HepG2 (cell line): Measurements from ENCODE around the gene SYNM. TPM values are rescaled to one million over a fixed set of nuclear protein-coding genes. Genes with fewer than 3 reads are reported as not detected.

Source experiments
- AHR ChIP-seq: IDR thresholded peaks from 2 replicates; pipeline ENCODE4 v1.6.1; 2018; ENCODE audit warnings: missing genetic modification reagents, missing compliant biosample characterization
- BHLHE40 ChIP-seq: IDR thresholded peaks from 2 replicates; pipeline ENCODE4 v1.6.1; 2011; ENCODE audit warnings: low read length, improper control_type of control experiment
- DPF2 ChIP-seq: sonication (generic); formaldehyde crosslinking; IDR thresholded peaks from 2 replicates; pipeline ENCODE4 v1.4.0; 2020; ENCODE audit warnings: mild to moderate bottlenecking, low read depth, missing genetic modification reagents, borderline replicate concordance
- GABPB1 ChIP-seq: IDR thresholded peaks from 2 replicates; pipeline ENCODE4 v1.6.1; 2016; ENCODE audit warnings: mild to moderate bottlenecking, missing genetic modification reagents, moderate library complexity, missing compliant biosample characterization
- JUNB ChIP-seq: sonication (generic); formaldehyde crosslinking; IDR thresholded peaks from 2 replicates; pipeline ENCODE4 v1.8.0; 2022; ENCODE audit warnings: missing genetic modification reagents, mild to moderate bottlenecking, borderline replicate concordance
- MAFG ChIP-seq: sonication (generic); formaldehyde crosslinking; IDR thresholded peaks from 2 replicates; pipeline ENCODE4 v1.5.1; 2020; ENCODE audit warnings: mild to moderate bottlenecking, missing genetic modification reagents
- MAX ChIP-seq: IDR thresholded peaks from 2 replicates; pipeline ENCODE4 v1.6.1; 2012; ENCODE audit warnings: inconsistent platforms
- NCOA2 ChIP-seq: sonication (generic); formaldehyde crosslinking; IDR thresholded peaks from 2 replicates; pipeline ENCODE4 v1.8.0; 2022; ENCODE audit warnings: inconsistent platforms
- PPARG ChIP-seq: conservative IDR thresholded peaks from 2 replicates; pipeline ENCODE4 v1.6.1; 2016; ENCODE audit warnings: missing biosample characterization, missing genetic modification reagents
- SKI ChIP-seq: fragments of 450-650 bp; IDR thresholded peaks from one replicate; pipeline ENCODE4 v1.6.1; 2018; ENCODE audit warnings: mild to moderate bottlenecking; ENCODE audit not compliant: partially characterized antibody
- ZMYM3 ChIP-seq: sonication (generic); formaldehyde crosslinking; IDR thresholded peaks from 2 replicates; pipeline ENCODE4 v1.5.1; 2020; ENCODE audit warnings: mild to moderate bottlenecking, missing genetic modification reagents
- ZNF468 ChIP-seq: sonication (generic); formaldehyde crosslinking; IDR thresholded peaks from 2 replicates; pipeline ENCODE4 v1.8.0; 2022; ENCODE audit warnings: mild to moderate bottlenecking, moderate library complexity, missing genetic modification reagents
- ZNF546 ChIP-seq: sonication (generic); formaldehyde crosslinking; conservative IDR thresholded peaks from 2 replicates; pipeline ENCODE4 v1.8.1; 2023; ENCODE audit warnings: mild to moderate bottlenecking, missing genetic modification reagents
- ZNF768 ChIP-seq: sonication (generic); formaldehyde crosslinking; IDR thresholded peaks from 2 replicates; pipeline ENCODE4 v1.4.0; 2020; ENCODE audit warnings: missing genetic modification reagents
- polyA plus RNA-seq, 8 experiments: library from polyadenylated mRNA; depleted of rRNA in 3 of 8; stranded (reverse) in 7 of 8; unstranded in 1 of 8; fragments of >200 nt; fragmentation: Illumina TruSeq in 4 of 8; extraction: Trizol in 4 of 8; gene quantifications; 2 replicates each; pipeline versions ENCODE4 v1.2.1 to v1.2.3, GENCODE V29; 2011 to 2016; ENCODE audit warnings: low read depth in 4 of 8, missing spikeins in 1 of 8, mixed read lengths in 1 of 8; ENCODE audit not compliant: insufficient read depth in 1 of 8
- total RNA-seq, 5 experiments: library from RNA; depleted of rRNA; stranded (reverse); fragments of >200 nt; fragmentation: Illumina TruSeq; extraction: Trizol; gene quantifications; 2 replicates each; pipeline ENCODE4 v1.2.3, GENCODE V29; 2016; ENCODE audit warnings: low read depth in 1 of 5
- TF ChIP-seq, protein P1 (sequence below): sonication (generic); formaldehyde crosslinking; IDR thresholded peaks from 2 replicates; pipeline ENCODE4 v1.5.1; 2020; ENCODE audit warnings: missing genetic modification reagents, mild to moderate bottlenecking, borderline replicate concordance
- TF ChIP-seq, protein P2 (sequence below): sonication (generic); formaldehyde crosslinking; IDR thresholded peaks from 2 replicates; pipeline ENCODE4 v1.4.0; 2020; ENCODE audit warnings: low read depth, mild to moderate bottlenecking, missing genetic modification reagents
- TF ChIP-seq, protein P3 (sequence below): IDR thresholded peaks from 2 replicates; pipeline ENCODE4 v1.6.1; 2016; ENCODE audit warnings: low read depth, missing genetic modification reagents, missing compliant biosample characterization

The SYNM gene
- total and polyA plus RNA-seq, 2 of the 13 experiments (the other 11 are each of a cell fraction or from before 2014, with no cell fraction given): 1.1 to 3.7 TPM

- TF ChIP-seq AHR (CRISPR knock-in tag) (peak; percentile 47; the same call in 1 of the 2 replicates), ZNF468 (CRISPR knock-in tag) (no peak), JUNB (CRISPR knock-in tag) (no peak), BHLHE40 (no peak), MAFG (no peak), DPF2 (CRISPR knock-in tag) (no peak), PPARG (CRISPR knock-in tag) (no peak), ZNF546 (CRISPR knock-in tag) (no peak; the same call in 1 of the 2 replicates), SKI (peak; percentile 95), ZMYM3 (CRISPR knock-in tag) (no peak), GABPB1 (peak; percentile 55; the same call in 1 of the 2 replicates), ZNF768 (CRISPR knock-in tag) (no peak; the same call in 1 of the 2 replicates), NCOA2 (CRISPR knock-in tag) (no peak; the same call in 1 of the 2 replicates), MAX (peak; percentile 90)
- TF ChIP-seq, protein P1, sequence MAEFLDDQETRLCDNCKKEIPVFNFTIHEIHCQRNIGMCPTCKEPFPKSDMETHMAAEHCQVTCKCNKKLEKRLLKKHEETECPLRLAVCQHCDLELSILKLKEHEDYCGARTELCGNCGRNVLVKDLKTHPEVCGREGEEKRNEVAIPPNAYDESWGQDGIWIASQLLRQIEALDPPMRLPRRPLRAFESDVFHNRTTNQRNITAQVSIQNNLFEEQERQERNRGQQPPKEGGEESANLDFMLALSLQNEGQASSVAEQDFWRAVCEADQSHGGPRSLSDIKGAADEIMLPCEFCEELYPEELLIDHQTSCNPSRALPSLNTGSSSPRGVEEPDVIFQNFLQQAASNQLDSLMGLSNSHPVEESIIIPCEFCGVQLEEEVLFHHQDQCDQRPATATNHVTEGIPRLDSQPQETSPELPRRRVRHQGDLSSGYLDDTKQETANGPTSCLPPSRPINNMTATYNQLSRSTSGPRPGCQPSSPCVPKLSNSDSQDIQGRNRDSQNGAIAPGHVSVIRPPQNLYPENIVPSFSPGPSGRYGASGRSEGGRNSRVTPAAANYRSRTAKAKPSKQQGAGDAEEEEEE: no peak
- TF ChIP-seq, protein P2, sequence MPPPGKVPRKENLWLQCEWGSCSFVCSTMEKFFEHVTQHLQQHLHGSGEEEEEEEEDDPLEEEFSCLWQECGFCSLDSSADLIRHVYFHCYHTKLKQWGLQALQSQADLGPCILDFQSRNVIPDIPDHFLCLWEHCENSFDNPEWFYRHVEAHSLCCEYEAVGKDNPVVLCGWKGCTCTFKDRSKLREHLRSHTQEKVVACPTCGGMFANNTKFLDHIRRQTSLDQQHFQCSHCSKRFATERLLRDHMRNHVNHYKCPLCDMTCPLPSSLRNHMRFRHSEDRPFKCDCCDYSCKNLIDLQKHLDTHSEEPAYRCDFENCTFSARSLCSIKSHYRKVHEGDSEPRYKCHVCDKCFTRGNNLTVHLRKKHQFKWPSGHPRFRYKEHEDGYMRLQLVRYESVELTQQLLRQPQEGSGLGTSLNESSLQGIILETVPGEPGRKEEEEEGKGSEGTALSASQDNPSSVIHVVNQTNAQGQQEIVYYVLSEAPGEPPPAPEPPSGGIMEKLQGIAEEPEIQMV (CRISPR knock-in tag): peak; percentile 78
- TF ChIP-seq, protein P3, sequence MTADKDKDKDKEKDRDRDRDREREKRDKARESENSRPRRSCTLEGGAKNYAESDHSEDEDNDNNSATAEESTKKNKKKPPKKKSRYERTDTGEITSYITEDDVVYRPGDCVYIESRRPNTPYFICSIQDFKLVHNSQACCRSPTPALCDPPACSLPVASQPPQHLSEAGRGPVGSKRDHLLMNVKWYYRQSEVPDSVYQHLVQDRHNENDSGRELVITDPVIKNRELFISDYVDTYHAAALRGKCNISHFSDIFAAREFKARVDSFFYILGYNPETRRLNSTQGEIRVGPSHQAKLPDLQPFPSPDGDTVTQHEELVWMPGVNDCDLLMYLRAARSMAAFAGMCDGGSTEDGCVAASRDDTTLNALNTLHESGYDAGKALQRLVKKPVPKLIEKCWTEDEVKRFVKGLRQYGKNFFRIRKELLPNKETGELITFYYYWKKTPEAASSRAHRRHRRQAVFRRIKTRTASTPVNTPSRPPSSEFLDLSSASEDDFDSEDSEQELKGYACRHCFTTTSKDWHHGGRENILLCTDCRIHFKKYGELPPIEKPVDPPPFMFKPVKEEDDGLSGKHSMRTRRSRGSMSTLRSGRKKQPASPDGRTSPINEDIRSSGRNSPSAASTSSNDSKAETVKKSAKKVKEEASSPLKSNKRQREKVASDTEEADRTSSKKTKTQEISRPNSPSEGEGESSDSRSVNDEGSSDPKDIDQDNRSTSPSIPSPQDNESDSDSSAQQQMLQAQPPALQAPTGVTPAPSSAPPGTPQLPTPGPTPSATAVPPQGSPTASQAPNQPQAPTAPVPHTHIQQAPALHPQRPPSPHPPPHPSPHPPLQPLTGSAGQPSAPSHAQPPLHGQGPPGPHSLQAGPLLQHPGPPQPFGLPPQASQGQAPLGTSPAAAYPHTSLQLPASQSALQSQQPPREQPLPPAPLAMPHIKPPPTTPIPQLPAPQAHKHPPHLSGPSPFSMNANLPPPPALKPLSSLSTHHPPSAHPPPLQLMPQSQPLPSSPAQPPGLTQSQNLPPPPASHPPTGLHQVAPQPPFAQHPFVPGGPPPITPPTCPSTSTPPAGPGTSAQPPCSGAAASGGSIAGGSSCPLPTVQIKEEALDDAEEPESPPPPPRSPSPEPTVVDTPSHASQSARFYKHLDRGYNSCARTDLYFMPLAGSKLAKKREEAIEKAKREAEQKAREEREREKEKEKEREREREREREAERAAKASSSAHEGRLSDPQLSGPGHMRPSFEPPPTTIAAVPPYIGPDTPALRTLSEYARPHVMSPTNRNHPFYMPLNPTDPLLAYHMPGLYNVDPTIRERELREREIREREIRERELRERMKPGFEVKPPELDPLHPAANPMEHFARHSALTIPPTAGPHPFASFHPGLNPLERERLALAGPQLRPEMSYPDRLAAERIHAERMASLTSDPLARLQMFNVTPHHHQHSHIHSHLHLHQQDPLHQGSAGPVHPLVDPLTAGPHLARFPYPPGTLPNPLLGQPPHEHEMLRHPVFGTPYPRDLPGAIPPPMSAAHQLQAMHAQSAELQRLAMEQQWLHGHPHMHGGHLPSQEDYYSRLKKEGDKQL (CRISPR knock-in tag): no peak
These were observed at the start of gene SYNM (continued) for GRCh38 chr15:99104788-99105513.
